HG03064 (cell line): Measurements from ENCODE around the gene MOSPD3.
"Not testable (repeated sequence)": the region's sequence is repeated elsewhere in the genome, so short reads cannot be mapped to it uniquely, and the experiment has no call there.

Source experiments
- ATAC-seq: cut with Tn5 transposase; IDR thresholded peaks from one replicate; pipeline ENCODE4 v1.9.1; 2021; ENCODE audit warnings: low read depth; ENCODE audit not compliant: unreplicated experiment

MOSPD3 gene

GRCh38 chr7:100662194-100662776 is 49.9 kb downstream of the MOSPD3 start:
- not testable (repeated sequence) for ATAC-seq
